Psoas muscle (tissue), 8 donors: ENCODE results near the gene GNPDA1. TPM values are rescaled to one million over a fixed set of nuclear protein-coding genes. Genes with fewer than 3 reads are reported as not detected.

Experiments used
- ATAC-seq, 4 donors: fragments of 200-7000 bp; cut with Tn5 transposase; one replicate each; pipeline ENCODE4 v1.9.1; 2020; ENCODE audit warnings: moderate library complexity in 3 of 4, mild to moderate bottlenecking in 2 of 4
- DNase-seq, 2 donors: peaks; one replicate each; pipeline ENCODE4 v3.0.0-alpha.2; 2020
- H3K27ac ChIP-seq: fragments of 200-600 bp; one replicate; pipeline ENCODE4 v1.8.0; 2022
- H3K27me3 ChIP-seq, 3 donors: fragments of 200-600 bp in 1 of 3; one replicate each; pipeline versions ENCODE4 v1.6.1 to v1.8.0; 2013 to 2022; ENCODE audit warnings: low read length in 2 of 3, mild to moderate bottlenecking in 2 of 3, moderate library complexity in 1 of 3; ENCODE audit not compliant: insufficient read depth in 3 of 3
- H3K36me3 ChIP-seq, 2 donors: fragments of 200-600 bp in 1 of 2; one replicate each; pipeline versions ENCODE4 v1.6.1 to v1.8.0; 2013 to 2022; ENCODE audit warnings: low read depth in 1 of 2, mild to moderate bottlenecking in 1 of 2, moderate library complexity in 1 of 2; ENCODE audit not compliant: insufficient read depth in 1 of 2
- H3K4me1 ChIP-seq: fragments of 200-600 bp; one replicate; pipeline ENCODE4 v1.8.0; 2022
- H3K4me3 ChIP-seq: fragments of 200-600 bp; one replicate; pipeline ENCODE4 v1.8.0; 2022; ENCODE audit warnings: mild to moderate bottlenecking
- H3K9me3 ChIP-seq: fragments of 200-600 bp; one replicate; pipeline ENCODE4 v1.8.0; 2022
- WGBS, 3 donors: extraction: QIAGEN DNeasy Blood & Tissue Kit; methylation state at CpG; one replicate each; pipeline versions ENCODE4 v1.1.6 to v1.1.7; 2013; 5-methylcytosine and 5-hydroxymethylcytosine counted together
- intact Hi-C, 2 donors: fragments of 100-400 bp; cut with DNase I; formaldehyde crosslinking; loops; one replicate each; pipeline versions ENCODE4 v1.11.0 to v1.14.2; 2022
- polyA plus RNA-seq, 3 donors: library from polyadenylated mRNA; stranded (reverse); fragments of 200-250 nt; gene quantifications; one replicate each; pipeline ENCODE4 v1.2.3, GENCODE V29; 2013
- total RNA-seq, 4 donors: library from RNA; stranded (reverse); fragmentation: NEBNext Ultra II Directional in 2 of 4; extraction: Animal tissue kit (Norgen Biotek cat#: 25700) in 2 of 4; gene quantifications; one replicate each; pipeline versions ENCODE4 v1.2.1 to v1.2.4, GENCODE V29; 2021 to 2023
- TF ChIP-seq, protein P1 (sequence below): fragments of 200-600 bp; IDR thresholded peaks from one replicate; pipeline ENCODE4 v1.8.0; 2022; ENCODE audit warnings: antibody characterized with exemption
- donor health status: healthy with polysubstance abuse.
- donor health status: DM: no; HTN: no; CAD: no; lungs with moderate emphysema.
- donor health status: Bipolar disorder and iron deficiency.
- donor health status: healthy.
- donor health status: DM: yes; HTN: yes; CAD: no.
- donor health status: DM: no; HTN: no; CAD: no.
- donor health status: DM: no; HTN: no; CAD: no.
- donor health status: DM: yes; HTN: yes; CAD: no.

The GNPDA1 gene
- total and polyA plus RNA-seq, 7 donors, result 18.7 to 36.8 (median 26.4) TPM

DNA sequence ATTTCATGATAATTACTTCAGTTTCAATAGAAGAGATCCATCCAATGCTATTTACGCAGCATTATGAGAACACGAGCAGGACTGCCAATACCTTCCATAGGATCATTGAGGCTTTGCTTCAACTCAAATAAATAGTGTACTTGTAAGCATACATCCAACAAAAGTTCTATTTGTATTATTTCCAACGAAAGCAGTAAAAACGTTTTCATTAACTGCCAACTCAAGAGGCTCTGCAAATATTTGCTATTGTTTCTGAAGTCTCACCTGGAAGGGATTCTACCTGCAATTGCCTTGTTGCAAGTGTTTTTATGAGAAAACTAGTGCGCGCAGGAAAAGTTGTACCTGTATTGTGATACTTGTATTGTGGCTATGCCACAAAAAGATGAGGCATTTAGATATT is 11.0 kb upstream of the GNPDA1 start:
- ATAC-seq (no peak), DNase-seq (no peak)
- H3K27me3 ChIP-seq, result no peaks in the 10 kb centered on the region
- WGBS, 3 donors, result 87 to 90% (median 88%) methylated on average over 6 of the region's 6 CpGs
- H3K4me1 ChIP-seq, result peaks cover 7% of the 10 kb centered on the region
- no peaks in the 10 kb centered on the region for H3K9me3 ChIP-seq
- TF ChIP-seq, protein P1, sequence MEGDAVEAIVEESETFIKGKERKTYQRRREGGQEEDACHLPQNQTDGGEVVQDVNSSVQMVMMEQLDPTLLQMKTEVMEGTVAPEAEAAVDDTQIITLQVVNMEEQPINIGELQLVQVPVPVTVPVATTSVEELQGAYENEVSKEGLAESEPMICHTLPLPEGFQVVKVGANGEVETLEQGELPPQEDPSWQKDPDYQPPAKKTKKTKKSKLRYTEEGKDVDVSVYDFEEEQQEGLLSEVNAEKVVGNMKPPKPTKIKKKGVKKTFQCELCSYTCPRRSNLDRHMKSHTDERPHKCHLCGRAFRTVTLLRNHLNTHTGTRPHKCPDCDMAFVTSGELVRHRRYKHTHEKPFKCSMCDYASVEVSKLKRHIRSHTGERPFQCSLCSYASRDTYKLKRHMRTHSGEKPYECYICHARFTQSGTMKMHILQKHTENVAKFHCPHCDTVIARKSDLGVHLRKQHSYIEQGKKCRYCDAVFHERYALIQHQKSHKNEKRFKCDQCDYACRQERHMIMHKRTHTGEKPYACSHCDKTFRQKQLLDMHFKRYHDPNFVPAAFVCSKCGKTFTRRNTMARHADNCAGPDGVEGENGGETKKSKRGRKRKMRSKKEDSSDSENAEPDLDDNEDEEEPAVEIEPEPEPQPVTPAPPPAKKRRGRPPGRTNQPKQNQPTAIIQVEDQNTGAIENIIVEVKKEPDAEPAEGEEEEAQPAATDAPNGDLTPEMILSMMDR, result no peak
- H3K27ac ChIP-seq, result no peak overlapping the region
- no peaks in the 10 kb centered on the region for H3K36me3 ChIP-seq
- peak overlapping the region; percentile 69 for H3K4me3 ChIP-seq
- intact Hi-C loops, result no loop called here

DNA sequence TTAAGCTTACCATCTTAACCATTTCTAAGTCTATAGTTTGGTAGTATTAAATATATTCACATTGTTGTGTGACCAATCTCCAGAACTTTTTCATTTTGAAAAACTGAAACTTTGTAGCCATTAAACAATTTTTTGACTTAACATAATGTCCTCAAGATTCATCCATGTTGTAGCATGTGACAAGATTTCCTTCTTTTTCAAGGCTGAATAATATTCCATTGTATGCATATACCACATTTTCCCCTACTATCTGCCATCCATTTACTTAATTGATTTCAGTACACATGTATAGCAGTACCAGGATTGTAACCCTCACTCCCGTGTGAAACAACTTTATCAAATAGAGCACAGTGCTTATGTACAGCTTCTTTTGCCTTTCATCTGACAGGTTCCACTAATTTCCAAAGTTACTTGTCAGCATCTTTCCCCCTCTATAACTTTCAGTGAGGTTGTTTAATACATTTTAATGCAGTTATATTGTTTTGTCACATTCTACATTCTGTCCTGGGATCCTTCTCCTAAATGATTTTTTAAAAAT is 7.4 kb upstream of the GNPDA1 start:
- 84 to 88% (median 86%) methylated on average over 1 of the region's 1 CpG for WGBS, 3 donors
- TF ChIP-seq, protein P1, result no peak

DNA sequence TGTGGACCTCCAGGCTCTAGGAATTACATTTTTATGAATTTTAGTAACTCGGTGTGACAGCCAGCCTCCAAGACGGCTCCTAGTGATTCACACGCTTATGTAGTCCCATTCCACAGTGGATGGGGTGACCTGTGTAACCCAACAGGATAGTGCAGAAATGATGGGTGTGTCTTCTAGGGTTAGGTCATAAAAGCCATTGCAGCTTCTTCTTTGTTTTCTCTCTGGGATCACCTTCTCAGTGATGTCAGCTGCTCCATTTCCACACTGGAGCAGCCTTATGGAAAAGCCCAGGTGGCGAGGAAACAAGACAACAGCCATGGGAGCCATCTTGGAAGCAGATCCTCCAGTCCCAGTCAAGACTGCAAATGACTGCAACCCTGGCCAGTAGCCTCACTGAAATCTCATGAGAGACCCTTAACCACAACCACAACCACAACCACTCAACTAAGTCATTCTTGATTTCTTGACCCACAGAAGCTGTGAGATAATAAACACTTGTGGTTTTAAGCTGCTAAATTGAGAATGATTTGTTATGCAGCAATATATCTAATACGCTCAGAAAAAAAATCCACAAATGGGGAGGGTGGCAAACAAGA is 5.1 kb upstream of the GNPDA1 start:
- H3K4me3 ChIP-seq, result no peak overlapping the region
- H3K36me3 ChIP-seq, result no peaks in the 10 kb centered on the region
- TF ChIP-seq, protein P1, result no peak
- WGBS, 3 donors, result 88 to 89% (median 88%) methylated on average over 5 of the region's 5 CpGs
- peaks cover 20% of the 10 kb centered on the region for H3K4me1 ChIP-seq
- DNase-seq (no peak), ATAC-seq (no peak)
- H3K27me3 ChIP-seq, result no peaks in the 10 kb centered on the region
- H3K9me3 ChIP-seq, result no peaks in the 10 kb centered on the region
- H3K27ac ChIP-seq, result no peak overlapping the region
- intact Hi-C loops, result no loop called here

More for the DNA sequence above, 7.4 kb upstream of the GNPDA1 start:
- H3K36me3 ChIP-seq, result no peaks in the 10 kb centered on the region
- H3K27ac ChIP-seq, result no peak overlapping the region
- peaks cover 11% of the 10 kb centered on the region for H3K4me1 ChIP-seq
- intact Hi-C loops, result no loop called here
- no peaks in the 10 kb centered on the region for H3K27me3 ChIP-seq
- no peaks in the 10 kb centered on the region for H3K9me3 ChIP-seq
- ATAC-seq (no peak), DNase-seq (no peak)
- no peak overlapping the region for H3K4me3 ChIP-seq

DNA sequence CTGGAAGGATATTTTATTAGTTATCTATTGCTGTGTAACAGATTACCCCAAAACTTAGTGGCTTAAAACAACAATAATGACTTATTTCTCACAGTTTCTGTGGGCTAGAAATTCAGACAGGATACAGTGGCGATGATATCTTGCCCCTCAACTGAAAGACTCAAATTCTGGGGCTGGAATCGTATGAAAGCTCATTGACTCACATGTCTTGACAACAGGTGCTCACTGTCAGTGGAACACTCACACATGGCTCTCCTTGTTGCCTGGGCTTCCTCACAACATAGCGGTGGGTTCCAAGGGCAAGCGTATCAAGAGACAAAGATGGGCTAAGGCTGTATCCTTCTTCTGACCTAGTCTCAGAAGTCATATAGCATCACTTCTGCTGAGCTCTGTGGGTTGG is 3.7 kb upstream of the GNPDA1 start:
- WGBS, 3 donors, result 76 to 81% (median 81%) methylated on average over 4 of the region's 4 CpGs
- Histone ChIP-seq H3K27ac (peak overlapping the region; percentile 36), H3K4me1 (peaks cover 20% of the 10 kb centered on the region), H3K9me3 (no peaks in the 10 kb centered on the region), H3K4me3 (no peak overlapping the region), H3K36me3 (peaks cover 0 to 1% of the 10 kb centered on the region in 2 donors), H3K27me3 (no peaks in the 10 kb centered on the region)
- ATAC-seq (no peak), DNase-seq (no peak)
- intact Hi-C loops, result no loop called here
- TF ChIP-seq, protein P1, result no peak
